ENCODE measurements around the gene STMN1. TPM values are rescaled to one million over a fixed set of nuclear protein-coding genes. Genes with fewer than 3 reads are reported as not detected.

The STMN1 gene
- total and polyA plus RNA-seq, 9 of the 15 experiments (the other 6 are each of a cell fraction or from before 2014, with no cell fraction given), result 269 to 2,153 (median 595) TPM

GRCh38 chr1:25900219-25900618 is 6.0 kb downstream of the STMN1 start (continued):
- TF ChIP-seq MBD1 (CRISPR knock-in tag; IDR thresholded peaks at IDR 0.05) (no peak), ZFX (CRISPR knock-in tag; IDR thresholded peaks at IDR 0.05) (no peak), BMI1 (IDR thresholded peaks at IDR 0.05; ENCODE audit: low read length) (no peak), PTRF (tag; IDR thresholded peaks at IDR 0.05) (no peak), FOS (IDR thresholded peaks at IDR 0.05; ENCODE audit: extremely low read depth, insufficient read length) (no peak), HDAC8 (tag; IDR thresholded peaks at IDR 0.05) (no peak), TFE3 (CRISPR knock-in tag; IDR thresholded peaks at IDR 0.05) (no peak), E2F1 (CRISPR knock-in tag; IDR thresholded peaks at IDR 0.05) (no peak), HIVEP1 (CRISPR knock-in tag; IDR thresholded peaks at IDR 0.05) (no peak)
